Measurements from ENCODE around the gene TIGD7.

- no peak for TF ChIP-seq EZH2phosphoT487 (IDR thresholded peaks at IDR 0.05; ENCODE audit: low read depth)
- TF ChIP-seq CTCF (IDR thresholded peaks at IDR 0.05; ENCODE audit: low read depth, low read length) = no peak
These were observed 30.3 kb downstream of the TIGD7 start for GRCh38 chr16:3274947-3275346.
